ENCODE data around the gene ANKRD9. TPM values are rescaled to one million over a fixed set of nuclear protein-coding genes. Genes with fewer than 3 reads are reported as not detected.

The ANKRD9 gene
- total RNA-seq, 3 donors from 2014 or later = 10.4 to 24.9 (median 22.8) TPM

GRCh38 chr14:102530828-102531478, 21.4 kb upstream of the ANKRD9 start:
- TF ChIP-seq CTCF (IDR thresholded peaks at IDR 0.05) = no peak
- Histone ChIP-seq H3K4me3 (no peak overlapping the region), H3K27me3 (no peaks in the 10 kb centered on the region), H3K36me3 (no peaks in the 10 kb centered on the region), H3K9me3 (no peaks in the 10 kb centered on the region), H3K4me1 (no peaks in the 10 kb centered on the region), H3K27ac (no peak overlapping the region)
- DNase-seq (ENCODE audit: low spot score in 2 of 2) = no peak
- intact Hi-C loops (cut with DNase I; ENCODE audit: low total_unique reads) = loop anchor here (5.0 kb wide), 1 partner anchor 436 kb away; no protein-coding TSS in a partner anchor

GRCh38 chr14:102528431-102529170, 19.0 kb upstream of the ANKRD9 start:
- no peaks in the 10 kb centered on the region for H3K27me3 ChIP-seq
- H3K9me3 ChIP-seq = no peaks in the 10 kb centered on the region
- no peaks in the 10 kb centered on the region for H3K36me3 ChIP-seq
- TF ChIP-seq POLR2AphosphoS5 (IDR thresholded peaks at IDR 0.05) (no peak), POLR2A (IDR thresholded peaks at IDR 0.05) (no peak), CTCF (IDR thresholded peaks at IDR 0.05) (no peak)
- no peaks in the 10 kb centered on the region for H3K4me1 ChIP-seq
- intact Hi-C loops (cut with DNase I; ENCODE audit: low total_unique reads) = no loop called here
- no peak overlapping the region for H3K27ac ChIP-seq
- H3K4me3 ChIP-seq = no peak overlapping the region
- no peak for DNase-seq (ENCODE audit: low spot score in 2 of 2)

GRCh38 chr14:102525929-102526497, 16.4 kb upstream of the ANKRD9 start:
- Histone ChIP-seq H3K4me3 (no peak overlapping the region), H3K9me3 (no peaks in the 10 kb centered on the region), H3K4me1 (no peaks in the 10 kb centered on the region), H3K27me3 (no peaks in the 10 kb centered on the region), H3K27ac (no peak overlapping the region), H3K36me3 (no peaks in the 10 kb centered on the region)
- intact Hi-C loops (cut with DNase I; ENCODE audit: low total_unique reads) = no loop called here
- no peak for DNase-seq (ENCODE audit: low spot score in 2 of 2)
- no peak for TF ChIP-seq CTCF (IDR thresholded peaks at IDR 0.05)
- TF ChIP-seq POLR2AphosphoS5 (IDR thresholded peaks at IDR 0.05) = no peak
- no peak for TF ChIP-seq POLR2A (IDR thresholded peaks at IDR 0.05)

- Histone ChIP-seq H3K4me3 (peak overlapping the region; percentile 61 to 82 (median 62)), H3K36me3 (no peaks in the 10 kb centered on the region), H3K27ac (peak overlapping the region; percentile 82 to 84), H3K9me3 (no peaks in the 10 kb centered on the region), H3K4me1 (no peaks in the 10 kb centered on the region), H3K27me3 (no peaks in the 10 kb centered on the region)
- no peak for DNase-seq (ENCODE audit: low spot score in 2 of 2)
- TF ChIP-seq CTCF (IDR thresholded peaks at IDR 0.05) = no peak
- TF ChIP-seq POLR2A (IDR thresholded peaks at IDR 0.05) = no peak
- TF ChIP-seq POLR2AphosphoS5 (IDR thresholded peaks at IDR 0.05) = no peak
- intact Hi-C loops (cut with DNase I; ENCODE audit: low total_unique reads) = no loop called here
Measured at GRCh38 chr14:102525219-102525928, 15.8 kb upstream of the ANKRD9 start.

All from breast epithelium (tissue), 4 donors.